HG02840 (cell line): ENCODE data around the gene ATAD3A.
"Not testable (repeated sequence)": the region's sequence is repeated elsewhere in the genome, so short reads cannot be mapped to it uniquely, and the experiment has no call there.

Experiments used
- ATAC-seq: cut with Tn5 transposase; IDR thresholded peaks from one replicate; pipeline ENCODE4 v1.9.1; 2021; ENCODE audit warnings: mild to moderate bottlenecking, moderate library complexity, moderate number of reproducible peaks; ENCODE audit not compliant: unreplicated experiment, low FRiP score

Gene ATAD3A

GRCh38 chr1:1489231-1489630, 22.7 kb upstream of the ATAD3A start:
- no peak for ATAC-seq

- no peak for ATAC-seq
Measured at GRCh38 chr1:1489861-1490260, 22.1 kb upstream of the ATAD3A start.

- no peak for ATAC-seq
Measured at GRCh38 chr1:1490633-1491230, 21.2 kb upstream of the ATAD3A start.

- ATAC-seq, result no peak
Measured at GRCh38 chr1:1491601-1492000, 20.4 kb upstream of the ATAD3A start.

- ATAC-seq, result not testable (repeated sequence)
Measured at GRCh38 chr1:1494311-1494710, 17.7 kb upstream of the ATAD3A start.

- not testable (repeated sequence) for ATAC-seq
Measured at GRCh38 chr1:1495461-1495975, 16.4 kb upstream of the ATAD3A start.

GRCh38 chr1:1504777-1505365, 7.1 kb upstream of the ATAD3A start:
- ATAC-seq, result not testable (repeated sequence)

- not testable (repeated sequence) for ATAC-seq
Measured at GRCh38 chr1:1505366-1505798, 6.6 kb upstream of the ATAD3A start.

- ATAC-seq, result not testable (repeated sequence)
Measured at GRCh38 chr1:1505801-1506200, 6.2 kb upstream of the ATAD3A start.

- ATAC-seq, result no peak
Measured at GRCh38 chr1:1507305-1507704, 4.7 kb upstream of the ATAD3A start.

GRCh38 chr1:1508775-1509464, 3.0 kb upstream of the ATAD3A start:
- ATAC-seq, result not testable (repeated sequence)

GRCh38 chr1:1509465-1509850, 2.5 kb upstream of the ATAD3A start:
- ATAC-seq, result not testable (repeated sequence)

- ATAC-seq, result no peak
Measured at GRCh38 chr1:1510912-1511532, 940 bp upstream of the ATAD3A start.

- not testable (repeated sequence) for ATAC-seq
Measured at GRCh38 chr1:1512425-1512824, 463 bp downstream of the ATAD3A start.

- ATAC-seq, result not testable (repeated sequence)
Measured at GRCh38 chr1:1513675-1514074, 1.7 kb downstream of the ATAD3A start.

GRCh38 chr1:1514376-1514775, 2.4 kb downstream of the ATAD3A start:
- ATAC-seq, result not testable (repeated sequence)

GRCh38 chr1:1516923-1517322, 5.0 kb downstream of the ATAD3A start:
- not testable (repeated sequence) for ATAC-seq

GRCh38 chr1:1517973-1518620, 6.1 kb downstream of the ATAD3A start:
- no peak for ATAC-seq

- not testable (repeated sequence) for ATAC-seq
Measured at GRCh38 chr1:1518621-1519007, 6.7 kb downstream of the ATAD3A start.

- ATAC-seq, result not testable (repeated sequence)
Measured at GRCh38 chr1:1519805-1520505, 8.0 kb downstream of the ATAD3A start.
